GM23338 (cell line): ENCODE results near the gene RAB11FIP4. TPM values are rescaled to one million over a fixed set of nuclear protein-coding genes. Genes with fewer than 3 reads are reported as not detected.

Experiments
- ATAC-seq: fragments of 200-7000 bp; cut with Tn5 transposase; 3 replicates; pipeline ENCODE4 v1.9.1; 2020
- DNase-seq: peaks from one replicate; pipeline ENCODE4 v3.0.0-alpha.2; 2015; ENCODE audit warnings: low spot score
- H2AFZ ChIP-seq: fragments of 200-600 bp; sonication (generic); 2 replicates; pipeline ENCODE4 v1.8.0; 2016; ENCODE audit warnings: antibody characterized with exemption, mild to moderate bottlenecking, moderate library complexity
- H3F3A ChIP-seq: fragments of 200-600 bp; sonication (generic); replicated peaks from 2 replicates; pipeline ENCODE4 v1.8.0; 2017; ENCODE audit warnings: antibody characterized with exemption, mixed run types, low read depth
- H3K27ac ChIP-seq: fragments of 200-600 bp; sonication (generic); 2 replicates; pipeline ENCODE4 v1.6.1; 2016; ENCODE audit warnings: low read depth
- H3K27me3 ChIP-seq: fragments of 200-600 bp; sonication (generic); 2 replicates; pipeline ENCODE4 v1.8.0; 2016; ENCODE audit warnings: mild to moderate bottlenecking, mixed run types, moderate library complexity; ENCODE audit not compliant: insufficient read depth
- H3K36me3 ChIP-seq: fragments of 200-600 bp; sonication (generic); 2 replicates; pipeline ENCODE4 v1.8.0; 2016; ENCODE audit warnings: mild to moderate bottlenecking; ENCODE audit not compliant: insufficient read depth
- H3K4me1 ChIP-seq: fragments of 200-600 bp; sonication (generic); 2 replicates; pipeline ENCODE4 v1.8.0; 2016; ENCODE audit warnings: mild to moderate bottlenecking, moderate library complexity; ENCODE audit not compliant: insufficient read depth
- H3K4me2 ChIP-seq: fragments of 200-600 bp; sonication (generic); 2 replicates; pipeline ENCODE4 v1.7.1; 2017; ENCODE audit warnings: mixed run types
- H3K4me3 ChIP-seq: fragments of 200-600 bp; sonication (generic); 2 replicates; pipeline ENCODE4 v1.6.1; 2016; ENCODE audit warnings: mixed run types
- H3K79me2 ChIP-seq: fragments of 200-600 bp; sonication (generic); replicated peaks from 2 replicates; pipeline ENCODE4 v1.8.0; 2017; ENCODE audit warnings: mild to moderate bottlenecking; ENCODE audit not compliant: insufficient read depth
- H3K9me2 ChIP-seq: fragments of 200-600 bp; sonication (generic); 2 replicates; pipeline ENCODE4 v1.8.0; 2017; ENCODE audit not compliant: insufficient read depth
- H4K20me1 ChIP-seq: fragments of 200-600 bp; sonication (generic); replicated peaks from 2 replicates; pipeline ENCODE4 v1.8.0; 2017; ENCODE audit warnings: mild to moderate bottlenecking; ENCODE audit not compliant: insufficient read depth
- H3K27ac Mint-ChIP-seq: 2 replicates; pipeline ENCODE4 v1.8.0; 2020; ENCODE audit warnings: inconsistent platforms, mild to moderate bottlenecking, moderate library complexity, mixed read lengths
- H3K27me3 Mint-ChIP-seq: 3 replicates; pipeline ENCODE4 v1.8.0; 2022; ENCODE audit warnings: low read depth, mild to moderate bottlenecking, moderate library complexity, mixed read lengths, inconsistent platforms; ENCODE audit not compliant: insufficient read depth, poor library complexity
- H3K36me3 Mint-ChIP-seq: 3 replicates; pipeline ENCODE4 v1.8.0; 2021; ENCODE audit warnings: low read depth, mild to moderate bottlenecking, inconsistent platforms, moderate library complexity, mixed read lengths
- H3K4me1 Mint-ChIP-seq: 3 replicates; pipeline ENCODE4 v1.8.0; 2020; ENCODE audit warnings: mild to moderate bottlenecking, inconsistent platforms, mixed read lengths
- H3K4me3 Mint-ChIP-seq: 3 replicates; pipeline ENCODE4 v1.8.0; 2021; ENCODE audit warnings: moderate library complexity, mild to moderate bottlenecking, inconsistent platforms, mixed read lengths
- H3K9me3 Mint-ChIP-seq: 3 replicates; pipeline ENCODE4 v1.8.0; 2020; ENCODE audit warnings: moderate library complexity, mild to moderate bottlenecking, inconsistent platforms, mixed read lengths
- CREB1 ChIP-seq: fragments of 250-450 bp; sonication (Bioruptor Pico); IDR thresholded peaks from 2 replicates; pipeline ENCODE4 v1.5.0; 2020; ENCODE audit warnings: low read depth, mild to moderate bottlenecking, moderate library complexity
- EZH2 ChIP-seq: fragments of 200-600 bp; sonication (generic); IDR thresholded peaks from one replicate; pipeline ENCODE4 v1.8.0; 2017; ENCODE audit warnings: antibody characterized with exemption, mild to moderate bottlenecking, low read depth; ENCODE audit not compliant: unreplicated experiment
- EZH2phosphoT487 ChIP-seq: fragments of 200-600 bp; sonication (generic); IDR thresholded peaks from one replicate; pipeline ENCODE4 v1.8.1; 2018; ENCODE audit warnings: antibody characterized with exemption; ENCODE audit not compliant: unreplicated experiment
- STAT1 ChIP-seq: IDR thresholded peaks from one replicate; pipeline ENCODE4 v1.6.1; 2016; ENCODE audit warnings: antibody characterized with exemption; ENCODE audit not compliant: unreplicated experiment
- polyA plus RNA-seq: library from polyadenylated mRNA; unstranded; fragments of >200 nt; fragmentation: Nextera tagmentation; extraction: Ambion mirVana; gene quantifications from 2 replicates; pipeline ENCODE4 v1.2.1, GENCODE V29; 2016
- total RNA-seq: library from RNA; depleted of rRNA; stranded (reverse); fragments of >200 nt; shearing (Covaris generic); gene quantifications from 2 replicates; pipeline ENCODE4 v1.2.3, GENCODE V29; 2014
- TF ChIP-seq, protein P1 (sequence below): fragments of 250-450 bp; sonication (Bioruptor Pico); IDR thresholded peaks from 2 replicates; pipeline ENCODE4 v1.5.0; 2020; ENCODE audit warnings: mild to moderate bottlenecking, moderate library complexity
- TF ChIP-seq, protein P2 (sequence below): IDR thresholded peaks from 2 replicates; pipeline ENCODE4 v1.6.1; 2016; ENCODE audit warnings: antibody characterized with exemption

The RAB11FIP4 gene
- total and polyA plus RNA-seq, 2 experiments from 2014 or later = 26.0 to 65.6 TPM

DNA sequence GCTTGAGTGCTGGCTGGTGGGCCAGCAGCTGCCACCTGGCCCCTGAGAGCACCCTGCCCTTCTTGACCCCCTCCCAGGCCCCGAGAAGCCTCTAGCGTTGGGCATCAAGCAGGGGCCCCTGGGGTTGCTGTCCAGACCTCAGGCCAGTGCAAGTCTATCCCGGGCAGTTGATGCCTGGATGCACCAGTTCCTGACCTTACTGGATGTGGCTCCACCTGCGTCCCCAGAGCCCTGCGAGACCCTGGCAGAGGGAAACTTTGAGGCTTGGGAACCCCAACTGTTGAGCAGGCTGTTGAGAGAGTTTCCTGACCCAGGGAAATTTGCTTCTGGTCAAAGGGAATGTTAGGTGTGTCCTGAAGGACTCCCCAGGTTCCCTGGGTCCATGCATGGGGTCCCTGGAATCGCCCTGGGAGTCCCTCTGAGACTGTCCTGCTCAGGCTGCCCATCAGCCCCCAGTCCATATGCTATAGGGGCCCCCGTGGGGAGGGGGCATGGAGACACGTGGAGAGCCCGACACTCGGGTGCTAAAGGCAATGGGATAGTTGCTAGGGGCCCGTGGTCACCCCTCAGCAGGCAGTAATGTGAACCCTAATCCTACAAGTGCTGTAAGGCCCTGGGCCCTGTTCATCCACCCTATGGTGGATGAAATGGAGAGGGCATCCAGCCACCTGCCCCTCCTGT, 46.4 kb downstream of the RAB11FIP4 start (continued):
- TF ChIP-seq, protein P1, sequence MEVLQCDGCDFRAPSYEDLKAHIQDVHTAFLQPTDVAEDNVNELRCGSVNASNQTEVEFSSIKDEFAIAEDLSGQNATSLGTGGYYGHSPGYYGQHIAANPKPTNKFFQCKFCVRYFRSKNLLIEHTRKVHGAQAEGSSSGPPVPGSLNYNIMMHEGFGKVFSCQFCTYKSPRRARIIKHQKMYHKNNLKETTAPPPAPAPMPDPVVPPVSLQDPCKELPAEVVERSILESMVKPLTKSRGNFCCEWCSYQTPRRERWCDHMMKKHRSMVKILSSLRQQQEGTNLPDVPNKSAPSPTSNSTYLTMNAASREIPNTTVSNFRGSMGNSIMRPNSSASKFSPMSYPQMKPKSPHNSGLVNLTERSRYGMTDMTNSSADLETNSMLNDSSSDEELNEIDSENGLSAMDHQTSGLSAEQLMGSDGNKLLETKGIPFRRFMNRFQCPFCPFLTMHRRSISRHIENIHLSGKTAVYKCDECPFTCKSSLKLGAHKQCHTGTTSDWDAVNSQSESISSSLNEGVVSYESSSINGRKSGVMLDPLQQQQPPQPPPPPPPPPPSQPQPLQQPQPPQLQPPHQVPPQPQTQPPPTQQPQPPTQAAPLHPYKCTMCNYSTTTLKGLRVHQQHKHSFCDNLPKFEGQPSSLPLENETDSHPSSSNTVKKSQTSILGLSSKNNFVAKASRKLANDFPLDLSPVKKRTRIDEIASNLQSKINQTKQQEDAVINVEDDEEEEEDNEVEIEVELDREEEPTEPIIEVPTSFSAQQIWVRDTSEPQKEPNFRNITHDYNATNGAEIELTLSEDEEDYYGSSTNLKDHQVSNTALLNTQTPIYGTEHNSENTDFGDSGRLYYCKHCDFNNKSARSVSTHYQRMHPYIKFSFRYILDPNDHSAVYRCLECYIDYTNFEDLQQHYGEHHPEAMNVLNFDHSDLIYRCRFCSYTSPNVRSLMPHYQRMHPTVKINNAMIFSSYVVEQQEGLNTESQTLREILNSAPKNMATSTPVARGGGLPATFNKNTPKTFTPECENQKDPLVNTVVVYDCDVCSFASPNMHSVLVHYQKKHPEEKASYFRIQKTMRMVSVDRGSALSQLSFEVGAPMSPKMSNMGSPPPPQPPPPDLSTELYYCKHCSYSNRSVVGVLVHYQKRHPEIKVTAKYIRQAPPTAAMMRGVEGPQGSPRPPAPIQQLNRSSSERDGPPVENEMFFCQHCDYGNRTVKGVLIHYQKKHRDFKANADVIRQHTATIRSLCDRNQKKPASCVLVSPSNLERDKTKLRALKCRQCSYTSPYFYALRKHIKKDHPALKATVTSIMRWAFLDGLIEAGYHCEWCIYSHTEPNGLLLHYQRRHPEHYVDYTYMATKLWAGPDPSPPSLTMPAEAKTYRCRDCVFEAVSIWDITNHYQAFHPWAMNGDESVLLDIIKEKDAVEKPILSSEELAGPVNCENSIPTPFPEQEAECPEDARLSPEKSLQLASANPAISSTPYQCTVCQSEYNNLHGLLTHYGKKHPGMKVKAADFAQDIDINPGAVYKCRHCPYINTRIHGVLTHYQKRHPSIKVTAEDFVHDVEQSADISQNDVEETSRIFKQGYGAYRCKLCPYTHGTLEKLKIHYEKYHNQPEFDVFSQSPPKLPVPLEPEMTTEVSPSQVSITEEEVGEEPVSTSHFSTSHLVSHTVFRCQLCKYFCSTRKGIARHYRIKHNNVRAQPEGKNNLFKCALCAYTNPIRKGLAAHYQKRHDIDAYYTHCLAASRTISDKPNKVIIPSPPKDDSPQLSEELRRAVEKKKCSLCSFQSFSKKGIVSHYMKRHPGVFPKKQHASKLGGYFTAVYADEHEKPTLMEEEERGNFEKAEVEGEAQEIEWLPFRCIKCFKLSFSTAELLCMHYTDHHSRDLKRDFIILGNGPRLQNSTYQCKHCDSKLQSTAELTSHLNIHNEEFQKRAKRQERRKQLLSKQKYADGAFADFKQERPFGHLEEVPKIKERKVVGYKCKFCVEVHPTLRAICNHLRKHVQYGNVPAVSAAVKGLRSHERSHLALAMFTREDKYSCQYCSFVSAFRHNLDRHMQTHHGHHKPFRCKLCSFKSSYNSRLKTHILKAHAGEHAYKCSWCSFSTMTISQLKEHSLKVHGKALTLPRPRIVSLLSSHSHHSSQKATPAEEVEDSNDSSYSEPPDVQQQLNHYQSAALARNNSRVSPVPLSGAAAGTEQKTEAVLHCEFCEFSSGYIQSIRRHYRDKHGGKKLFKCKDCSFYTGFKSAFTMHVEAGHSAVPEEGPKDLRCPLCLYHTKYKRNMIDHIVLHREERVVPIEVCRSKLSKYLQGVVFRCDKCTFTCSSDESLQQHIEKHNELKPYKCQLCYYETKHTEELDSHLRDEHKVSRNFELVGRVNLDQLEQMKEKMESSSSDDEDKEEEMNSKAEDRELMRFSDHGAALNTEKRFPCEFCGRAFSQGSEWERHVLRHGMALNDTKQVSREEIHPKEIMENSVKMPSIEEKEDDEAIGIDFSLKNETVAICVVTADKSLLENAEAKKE = no peak
- TF ChIP-seq STAT1 (no peak), CREB1 (CRISPR knock-in tag) (no peak), EZH2phosphoT487 (no peak), EZH2 (no peak)

DNA sequence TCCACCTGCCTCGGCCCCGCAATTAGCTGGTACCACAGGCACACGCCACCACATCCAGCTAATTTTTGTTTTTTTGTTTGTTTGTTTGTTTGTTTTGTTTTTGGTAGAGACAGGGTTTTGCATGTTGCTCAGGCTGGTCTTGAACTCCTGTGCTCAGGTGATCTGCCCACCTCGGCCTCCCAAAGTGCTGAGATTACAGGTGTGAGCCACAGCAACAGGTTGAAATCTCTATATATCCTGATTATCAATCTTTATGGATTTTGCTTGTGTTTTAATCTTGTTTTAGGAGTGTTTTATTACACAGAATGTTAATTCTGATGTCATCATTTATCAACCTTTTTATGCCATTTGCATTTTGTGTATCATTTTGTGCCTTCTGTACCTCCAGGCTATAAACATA, 48.2 kb downstream of the RAB11FIP4 start:
- Mint-ChIP-seq H3K36me3 (no peaks in the 10 kb centered on the region), H3K27me3 (peaks cover 5% of the 10 kb centered on the region), H3K9me3 (no peaks in the 10 kb centered on the region), H3K27ac (no peak overlapping the region), H3K4me3 (no peak overlapping the region), H3K4me1 (peaks cover 3% of the 10 kb centered on the region; the same call in 2 of the 3 replicates)
- Histone ChIP-seq H3K9me2 (no peaks in the 10 kb centered on the region), H3K4me1 (no peaks in the 10 kb centered on the region), H2AFZ (no peak overlapping the region), H3K36me3 (no peaks in the 10 kb centered on the region), H3K27ac (no peak overlapping the region), H3K4me2 (no peak overlapping the region), H3K27me3 (no peaks in the 10 kb centered on the region), H3F3A (no peaks in the 10 kb centered on the region), H3K79me2 (no peaks in the 10 kb centered on the region), H4K20me1 (no peaks in the 10 kb centered on the region), H3K4me3 (no peak overlapping the region)
- TF ChIP-seq, protein P2, sequence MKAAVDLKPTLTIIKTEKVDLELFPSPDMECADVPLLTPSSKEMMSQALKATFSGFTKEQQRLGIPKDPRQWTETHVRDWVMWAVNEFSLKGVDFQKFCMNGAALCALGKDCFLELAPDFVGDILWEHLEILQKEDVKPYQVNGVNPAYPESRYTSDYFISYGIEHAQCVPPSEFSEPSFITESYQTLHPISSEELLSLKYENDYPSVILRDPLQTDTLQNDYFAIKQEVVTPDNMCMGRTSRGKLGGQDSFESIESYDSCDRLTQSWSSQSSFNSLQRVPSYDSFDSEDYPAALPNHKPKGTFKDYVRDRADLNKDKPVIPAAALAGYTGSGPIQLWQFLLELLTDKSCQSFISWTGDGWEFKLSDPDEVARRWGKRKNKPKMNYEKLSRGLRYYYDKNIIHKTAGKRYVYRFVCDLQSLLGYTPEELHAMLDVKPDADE = no peak
- no peak for TF ChIP-seq STAT1
- ATAC-seq (no peak), DNase-seq (no peak)
